ENCODE data around the gene CDH3. TPM values are rescaled to one million over a fixed set of nuclear protein-coding genes. Genes with fewer than 3 reads are reported as not detected.

The CDH3 gene
- total RNA-seq, 1 donor from 2014 or later, result 9.4 TPM

GRCh38 chr16:68733570-68733969 lies 88.5 kb downstream of the CDH3 start:
- FAIRE-seq (no peak), DNase-seq (ENCODE audit: low spot score in 2 of 2) (no peak)

GRCh38 chr16:68734782-68735181 lies 89.7 kb downstream of the CDH3 start:
- FAIRE-seq (no peak), DNase-seq (ENCODE audit: low spot score in 2 of 2) (no peak)

DNA sequence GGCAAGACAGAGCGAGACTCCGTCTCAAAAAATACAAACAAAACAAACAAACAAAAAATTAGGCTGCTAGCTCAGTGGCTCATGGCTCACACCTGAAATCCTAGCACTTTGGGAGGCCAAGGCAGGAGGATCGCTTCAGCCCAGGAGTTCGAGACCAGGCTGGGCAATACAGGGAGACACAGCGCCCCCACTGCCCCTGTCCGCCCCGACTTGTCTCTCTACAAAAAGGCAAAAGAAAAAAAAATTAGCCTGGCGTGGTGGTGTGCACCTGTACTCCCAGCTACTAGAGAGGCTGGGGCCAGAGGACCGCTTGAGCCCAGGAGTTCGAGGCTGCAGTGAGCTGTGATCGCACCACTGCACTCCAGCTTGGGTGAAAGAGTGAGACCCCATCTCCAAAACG lies 91.5 kb downstream of the CDH3 start:
- no peak for DNase-seq (ENCODE audit: low spot score in 2 of 2)
- no peak for FAIRE-seq

DNA sequence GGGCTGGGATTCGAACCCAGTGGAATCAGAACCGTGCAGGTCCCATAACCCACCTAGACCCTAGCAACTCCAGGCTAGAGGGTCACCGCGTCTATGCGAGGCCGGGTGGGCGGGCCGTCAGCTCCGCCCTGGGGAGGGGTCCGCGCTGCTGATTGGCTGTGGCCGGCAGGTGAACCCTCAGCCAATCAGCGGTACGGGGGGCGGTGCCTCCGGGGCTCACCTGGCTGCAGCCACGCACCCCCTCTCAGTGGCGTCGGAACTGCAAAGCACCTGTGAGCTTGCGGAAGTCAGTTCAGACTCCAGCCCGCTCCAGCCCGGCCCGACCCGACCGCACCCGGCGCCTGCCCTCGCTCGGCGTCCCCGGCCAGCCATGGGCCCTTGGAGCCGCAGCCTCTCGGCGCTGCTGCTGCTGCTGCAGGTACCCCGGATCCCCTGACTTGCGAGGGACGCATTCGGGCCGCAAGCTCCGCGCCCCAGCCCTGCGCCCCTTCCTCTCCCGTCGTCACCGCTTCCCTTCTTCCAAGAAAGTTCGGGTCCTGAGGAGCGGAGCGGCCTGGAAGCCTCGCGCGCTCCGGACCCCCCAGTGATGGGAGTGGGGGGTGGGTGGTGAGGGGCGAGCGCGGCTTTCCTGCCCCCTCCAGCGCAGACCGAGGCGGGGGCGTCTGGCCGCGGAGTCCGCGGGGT lies 92.1 kb downstream of the CDH3 start, which contains the start of gene CDH1:
CDH1 (plus strand) TSS at position 247 of the 684 bp plus-strand sequence; CDS start at position 371, 124 bp downstream.
- DNase-seq (ENCODE audit: low spot score in 2 of 2), result peak; percentile 33 to 48
- FAIRE-seq, result no peak

- FAIRE-seq, result no peak
- DNase-seq (ENCODE audit: low spot score in 2 of 2), result peak; percentile 39 to 53
Observed at GRCh38 chr16:68737730-68738629, 92.9 kb downstream of the CDH3 start.

- DNase-seq (ENCODE audit: low spot score in 2 of 2), result no peak
- FAIRE-seq, result no peak
Observed at GRCh38 chr16:68739964-68740627, 95.0 kb downstream of the CDH3 start.

GRCh38 chr16:68740628-68741346 lies 95.7 kb downstream of the CDH3 start:
- FAIRE-seq, result no peak
- no peak for DNase-seq (ENCODE audit: low spot score in 2 of 2)

DNA sequence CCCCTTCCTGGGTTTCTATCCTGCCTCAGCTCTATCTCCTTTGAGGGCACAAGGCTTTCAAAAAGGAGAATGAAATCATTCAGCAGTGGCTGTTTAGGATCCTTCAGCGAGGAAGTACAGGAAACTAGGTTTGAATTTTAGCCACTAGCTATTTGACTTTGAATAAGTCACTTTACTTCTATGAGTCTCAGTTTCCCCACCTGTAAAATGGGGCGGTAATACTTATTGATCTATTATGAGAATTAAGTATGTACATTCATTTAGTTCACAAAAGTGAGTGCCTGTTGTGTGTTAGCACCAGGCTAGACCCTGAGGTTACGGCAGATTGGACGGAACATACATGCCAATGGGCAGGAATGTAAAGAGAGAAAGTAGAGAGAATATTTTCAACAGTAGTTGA lies 98.6 kb downstream of the CDH3 start:
- no peak for DNase-seq (ENCODE audit: low spot score in 2 of 2)
- FAIRE-seq, result no peak

GRCh38 chr16:68744744-68745280 lies 99.7 kb downstream of the CDH3 start:
- no peak for FAIRE-seq

DNA sequence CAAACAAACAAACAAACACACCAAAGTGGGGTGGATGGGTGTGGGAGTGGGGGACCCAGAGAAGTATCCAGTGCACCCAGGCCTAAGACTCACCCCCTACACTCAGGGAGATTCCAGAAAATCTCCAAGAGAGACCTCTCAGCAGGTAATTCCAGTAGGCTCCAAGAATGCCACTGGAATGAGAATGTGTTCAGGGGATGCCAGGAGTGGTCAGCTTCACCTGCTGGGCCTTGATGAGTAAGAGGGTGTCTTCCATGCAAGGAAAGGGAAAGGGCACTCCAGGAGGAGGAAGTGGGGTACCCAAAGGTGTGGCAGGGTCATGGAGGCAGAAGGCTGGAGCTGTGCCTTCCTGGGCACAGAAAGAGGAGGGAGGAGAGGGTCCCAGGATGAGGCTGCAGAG lies 101.8 kb downstream of the CDH3 start:
- FAIRE-seq (no peak), DNase-seq (ENCODE audit: low spot score in 2 of 2) (no peak)

More at GRCh38 chr16:68744744-68745280, 99.7 kb downstream of the CDH3 start:
- no peak for DNase-seq (ENCODE audit: low spot score in 2 of 2)

- FAIRE-seq (no peak), DNase-seq (ENCODE audit: low spot score in 2 of 2) (no peak)
Observed at GRCh38 chr16:68749432-68749831, 104.3 kb downstream of the CDH3 start.

Small RNA genes within 50 kb of the gene (small RNA-seq; reads per million reads assigned to genes)
- not detected for gene HSPE1P5
- not detected for gene RF01233
- not detected for gene RNA5SP429

Other genes with a start within 250 kb of the CDH3 start
- gene SMPD3, start 196.8 kb upstream of the CDH3 start, total RNA-seq, result 64.8 TPM
- gene ZFP90, start 106.0 kb upstream of the CDH3 start, total RNA-seq, result 109 TPM
- gene CDH1, start 92.0 kb downstream of the CDH3 start, total RNA-seq, result 1.6 TPM
- gene TANGO6, start 198.2 kb downstream of the CDH3 start, total RNA-seq, result 31.0 TPM